GM23338 (cell line): ENCODE data around the gene ANO6. TPM values are rescaled to one million over a fixed set of nuclear protein-coding genes. Genes with fewer than 3 reads are reported as not detected.

Source experiments
- ATAC-seq: fragments of 200-7000 bp; cut with Tn5 transposase; 3 replicates; pipeline ENCODE4 v1.9.1; 2020
- DNase-seq: peaks from one replicate; pipeline ENCODE4 v3.0.0-alpha.2; 2015; ENCODE audit warnings: low spot score
- H2AFZ ChIP-seq: fragments of 200-600 bp; sonication (generic); 2 replicates; pipeline ENCODE4 v1.8.0; 2016; ENCODE audit warnings: antibody characterized with exemption, mild to moderate bottlenecking, moderate library complexity
- H3F3A ChIP-seq: fragments of 200-600 bp; sonication (generic); replicated peaks from 2 replicates; pipeline ENCODE4 v1.8.0; 2017; ENCODE audit warnings: antibody characterized with exemption, mixed run types, low read depth
- H3K27ac ChIP-seq: fragments of 200-600 bp; sonication (generic); 2 replicates; pipeline ENCODE4 v1.6.1; 2016; ENCODE audit warnings: low read depth
- H3K27me3 ChIP-seq: fragments of 200-600 bp; sonication (generic); 2 replicates; pipeline ENCODE4 v1.8.0; 2016; ENCODE audit warnings: mild to moderate bottlenecking, mixed run types, moderate library complexity; ENCODE audit not compliant: insufficient read depth
- H3K36me3 ChIP-seq: fragments of 200-600 bp; sonication (generic); 2 replicates; pipeline ENCODE4 v1.8.0; 2016; ENCODE audit warnings: mild to moderate bottlenecking; ENCODE audit not compliant: insufficient read depth
- H3K4me1 ChIP-seq: fragments of 200-600 bp; sonication (generic); 2 replicates; pipeline ENCODE4 v1.8.0; 2016; ENCODE audit warnings: mild to moderate bottlenecking, moderate library complexity; ENCODE audit not compliant: insufficient read depth
- H3K4me2 ChIP-seq: fragments of 200-600 bp; sonication (generic); 2 replicates; pipeline ENCODE4 v1.7.1; 2017; ENCODE audit warnings: mixed run types
- H3K4me3 ChIP-seq: fragments of 200-600 bp; sonication (generic); 2 replicates; pipeline ENCODE4 v1.6.1; 2016; ENCODE audit warnings: mixed run types
- H3K79me2 ChIP-seq: fragments of 200-600 bp; sonication (generic); replicated peaks from 2 replicates; pipeline ENCODE4 v1.8.0; 2017; ENCODE audit warnings: mild to moderate bottlenecking; ENCODE audit not compliant: insufficient read depth
- H3K9me2 ChIP-seq: fragments of 200-600 bp; sonication (generic); 2 replicates; pipeline ENCODE4 v1.8.0; 2017; ENCODE audit not compliant: insufficient read depth
- H4K20me1 ChIP-seq: fragments of 200-600 bp; sonication (generic); replicated peaks from 2 replicates; pipeline ENCODE4 v1.8.0; 2017; ENCODE audit warnings: mild to moderate bottlenecking; ENCODE audit not compliant: insufficient read depth
- H3K27ac Mint-ChIP-seq: 2 replicates; pipeline ENCODE4 v1.8.0; 2020; ENCODE audit warnings: inconsistent platforms, mild to moderate bottlenecking, moderate library complexity, mixed read lengths
- H3K27me3 Mint-ChIP-seq: 3 replicates; pipeline ENCODE4 v1.8.0; 2022; ENCODE audit warnings: low read depth, mild to moderate bottlenecking, moderate library complexity, mixed read lengths, inconsistent platforms; ENCODE audit not compliant: insufficient read depth, poor library complexity
- H3K36me3 Mint-ChIP-seq: 3 replicates; pipeline ENCODE4 v1.8.0; 2021; ENCODE audit warnings: low read depth, mild to moderate bottlenecking, inconsistent platforms, moderate library complexity, mixed read lengths
- H3K4me1 Mint-ChIP-seq: 3 replicates; pipeline ENCODE4 v1.8.0; 2020; ENCODE audit warnings: mild to moderate bottlenecking, inconsistent platforms, mixed read lengths
- H3K4me3 Mint-ChIP-seq: 3 replicates; pipeline ENCODE4 v1.8.0; 2021; ENCODE audit warnings: moderate library complexity, mild to moderate bottlenecking, inconsistent platforms, mixed read lengths
- H3K9me3 Mint-ChIP-seq: 3 replicates; pipeline ENCODE4 v1.8.0; 2020; ENCODE audit warnings: moderate library complexity, mild to moderate bottlenecking, inconsistent platforms, mixed read lengths
- CREB1 ChIP-seq: fragments of 250-450 bp; sonication (Bioruptor Pico); IDR thresholded peaks from 2 replicates; pipeline ENCODE4 v1.5.0; 2020; ENCODE audit warnings: low read depth, mild to moderate bottlenecking, moderate library complexity
- CTCF ChIP-seq, 2 experiments: fragments of 200-600 bp in 1 of 2; sonication (generic) in 1 of 2; conservative IDR thresholded peaks; 2 replicates each; pipeline versions ENCODE4 v1.5.1 to v1.6.1; 2016 to 2017; ENCODE audit warnings: antibody characterized with exemption in 2 of 2, low read depth in 2 of 2, mild to moderate bottlenecking in 2 of 2, moderate library complexity in 1 of 2
- ETS1 ChIP-seq: IDR thresholded peaks from 2 replicates; pipeline ENCODE4 v1.6.1; 2016; ENCODE audit warnings: antibody characterized with exemption
- EZH2 ChIP-seq: fragments of 200-600 bp; sonication (generic); IDR thresholded peaks from one replicate; pipeline ENCODE4 v1.8.0; 2017; ENCODE audit warnings: antibody characterized with exemption, mild to moderate bottlenecking, low read depth; ENCODE audit not compliant: unreplicated experiment
- EZH2phosphoT487 ChIP-seq: fragments of 200-600 bp; sonication (generic); IDR thresholded peaks from one replicate; pipeline ENCODE4 v1.8.1; 2018; ENCODE audit warnings: antibody characterized with exemption; ENCODE audit not compliant: unreplicated experiment
- JUNB ChIP-seq: IDR thresholded peaks from one replicate; pipeline ENCODE4 v1.6.1; 2016; ENCODE audit warnings: antibody characterized with exemption; ENCODE audit not compliant: unreplicated experiment
- NANOG ChIP-seq: IDR thresholded peaks from 2 replicates; pipeline ENCODE4 v1.6.1; 2016; ENCODE audit warnings: antibody characterized with exemption, borderline replicate concordance
- REST ChIP-seq: IDR thresholded peaks from one replicate; pipeline ENCODE4 v1.6.1; 2018; ENCODE audit warnings: antibody characterized with exemption; ENCODE audit not compliant: unreplicated experiment
- STAT1 ChIP-seq: IDR thresholded peaks from one replicate; pipeline ENCODE4 v1.6.1; 2016; ENCODE audit warnings: antibody characterized with exemption; ENCODE audit not compliant: unreplicated experiment
- ZNF114 ChIP-seq: fragments of 250-450 bp; sonication (Bioruptor Pico); IDR thresholded peaks from 2 replicates; pipeline ENCODE4 v1.5.0; 2020; ENCODE audit warnings: mild to moderate bottlenecking, moderate library complexity
- ZNF331 ChIP-seq: fragments of 250-450 bp; sonication (Bioruptor Pico); IDR thresholded peaks from 2 replicates; pipeline ENCODE4 v1.5.0; 2020; ENCODE audit warnings: low read depth, mild to moderate bottlenecking, moderate library complexity
- polyA plus RNA-seq: library from polyadenylated mRNA; unstranded; fragments of >200 nt; fragmentation: Nextera tagmentation; extraction: Ambion mirVana; gene quantifications from 2 replicates; pipeline ENCODE4 v1.2.1, GENCODE V29; 2016
- total RNA-seq: library from RNA; depleted of rRNA; stranded (reverse); fragments of >200 nt; shearing (Covaris generic); gene quantifications from 2 replicates; pipeline ENCODE4 v1.2.3, GENCODE V29; 2014

ANO6 gene
- total and polyA plus RNA-seq, 2 experiments from 2014 or later = 21.1 to 48.9 TPM

- TF ChIP-seq CREB1 (no peak), ETS1 (no peak), NANOG (no peak), STAT1 (no peak), JUNB (no peak)
These were observed 29.1 kb upstream of the ANO6 start (continued) for GRCh38 chr12:45186762-45187161.

GRCh38 chr12:45189766-45190403 lies 26.0 kb upstream of the ANO6 start:
- H2AFZ ChIP-seq = no peak overlapping the region
- no peaks in the 10 kb centered on the region for H3K9me2 ChIP-seq
- no peaks in the 10 kb centered on the region for H3K27me3 ChIP-seq
- H3K4me3 Mint-ChIP-seq = no peak overlapping the region
- H3K4me3 ChIP-seq = no peak overlapping the region
- H3F3A ChIP-seq = no peaks in the 10 kb centered on the region
- no peaks in the 10 kb centered on the region for H3K4me1 ChIP-seq
- no peak overlapping the region for H3K4me2 ChIP-seq
- H3K4me1 Mint-ChIP-seq = peaks cover 6% of the 10 kb centered on the region
- ATAC-seq = no peak
- no peaks in the 10 kb centered on the region for H3K36me3 ChIP-seq
- peaks cover 6% of the 10 kb centered on the region for H3K27me3 Mint-ChIP-seq
- 0 out of 2 replicates have a peak, but pooled peaks cover 4% of the 10 kb centered on the region for H4K20me1 ChIP-seq
- H3K27ac ChIP-seq = no peak overlapping the region
- peaks cover 16% of the 10 kb centered on the region for H3K36me3 Mint-ChIP-seq
- H3K27ac Mint-ChIP-seq = no peak overlapping the region
- H3K79me2 ChIP-seq = no peaks in the 10 kb centered on the region; the same call in 1 of the 2 replicates
- no peak for DNase-seq
- no peaks in the 10 kb centered on the region for H3K9me3 Mint-ChIP-seq
- no peak for TF ChIP-seq ZNF114 (CRISPR knock-in tag)
- TF ChIP-seq REST = no peak
- TF ChIP-seq CREB1 = no peak
- TF ChIP-seq EZH2 = no peak
- TF ChIP-seq ETS1 = no peak
- no peak for TF ChIP-seq CTCF (conservative IDR thresholded peaks at IDR 0.05; ENCODE audit: low read depth in 2 of 2)
- TF ChIP-seq ZNF331 (CRISPR knock-in tag) = no peak
- TF ChIP-seq EZH2phosphoT487 = no peak
- TF ChIP-seq JUNB = no peak
